ENCODE data around the gene RAB8B.

DNA sequence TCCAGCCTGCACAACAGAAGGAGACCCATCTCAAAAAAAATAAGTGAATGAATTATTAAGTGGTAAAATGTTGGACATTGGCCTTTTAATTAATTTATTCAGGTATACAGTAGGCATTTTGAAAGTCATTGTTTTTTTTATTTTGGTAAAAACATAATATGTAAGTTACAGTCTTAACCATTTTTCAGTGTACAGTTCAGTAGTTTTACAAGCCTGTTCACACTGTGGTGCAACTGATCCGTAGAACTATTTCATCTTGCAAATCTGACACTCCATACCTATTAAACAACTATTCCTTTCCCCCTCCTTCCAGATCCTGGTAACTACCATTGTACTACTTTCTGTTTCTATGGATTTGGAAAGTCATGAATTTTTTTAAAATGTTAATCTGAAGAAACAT, 51.9 kb downstream of the RAB8B start:
- TF ChIP-seq, protein P1, sequence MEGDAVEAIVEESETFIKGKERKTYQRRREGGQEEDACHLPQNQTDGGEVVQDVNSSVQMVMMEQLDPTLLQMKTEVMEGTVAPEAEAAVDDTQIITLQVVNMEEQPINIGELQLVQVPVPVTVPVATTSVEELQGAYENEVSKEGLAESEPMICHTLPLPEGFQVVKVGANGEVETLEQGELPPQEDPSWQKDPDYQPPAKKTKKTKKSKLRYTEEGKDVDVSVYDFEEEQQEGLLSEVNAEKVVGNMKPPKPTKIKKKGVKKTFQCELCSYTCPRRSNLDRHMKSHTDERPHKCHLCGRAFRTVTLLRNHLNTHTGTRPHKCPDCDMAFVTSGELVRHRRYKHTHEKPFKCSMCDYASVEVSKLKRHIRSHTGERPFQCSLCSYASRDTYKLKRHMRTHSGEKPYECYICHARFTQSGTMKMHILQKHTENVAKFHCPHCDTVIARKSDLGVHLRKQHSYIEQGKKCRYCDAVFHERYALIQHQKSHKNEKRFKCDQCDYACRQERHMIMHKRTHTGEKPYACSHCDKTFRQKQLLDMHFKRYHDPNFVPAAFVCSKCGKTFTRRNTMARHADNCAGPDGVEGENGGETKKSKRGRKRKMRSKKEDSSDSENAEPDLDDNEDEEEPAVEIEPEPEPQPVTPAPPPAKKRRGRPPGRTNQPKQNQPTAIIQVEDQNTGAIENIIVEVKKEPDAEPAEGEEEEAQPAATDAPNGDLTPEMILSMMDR (IDR thresholded peaks at IDR 0.05; ENCODE audit: low read depth, low read length, missing input control) = no peak
- TF ChIP-seq, protein P2, sequence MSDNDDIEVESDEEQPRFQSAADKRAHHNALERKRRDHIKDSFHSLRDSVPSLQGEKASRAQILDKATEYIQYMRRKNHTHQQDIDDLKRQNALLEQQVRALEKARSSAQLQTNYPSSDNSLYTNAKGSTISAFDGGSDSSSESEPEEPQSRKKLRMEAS (IDR thresholded peaks at IDR 0.05) = no peak
- TF ChIP-seq RXRA (IDR thresholded peaks at IDR 0.05) = no peak
- no peak for TF ChIP-seq TAF1 (conservative IDR thresholded peaks at IDR 0.05)
- TF ChIP-seq, protein P3, sequence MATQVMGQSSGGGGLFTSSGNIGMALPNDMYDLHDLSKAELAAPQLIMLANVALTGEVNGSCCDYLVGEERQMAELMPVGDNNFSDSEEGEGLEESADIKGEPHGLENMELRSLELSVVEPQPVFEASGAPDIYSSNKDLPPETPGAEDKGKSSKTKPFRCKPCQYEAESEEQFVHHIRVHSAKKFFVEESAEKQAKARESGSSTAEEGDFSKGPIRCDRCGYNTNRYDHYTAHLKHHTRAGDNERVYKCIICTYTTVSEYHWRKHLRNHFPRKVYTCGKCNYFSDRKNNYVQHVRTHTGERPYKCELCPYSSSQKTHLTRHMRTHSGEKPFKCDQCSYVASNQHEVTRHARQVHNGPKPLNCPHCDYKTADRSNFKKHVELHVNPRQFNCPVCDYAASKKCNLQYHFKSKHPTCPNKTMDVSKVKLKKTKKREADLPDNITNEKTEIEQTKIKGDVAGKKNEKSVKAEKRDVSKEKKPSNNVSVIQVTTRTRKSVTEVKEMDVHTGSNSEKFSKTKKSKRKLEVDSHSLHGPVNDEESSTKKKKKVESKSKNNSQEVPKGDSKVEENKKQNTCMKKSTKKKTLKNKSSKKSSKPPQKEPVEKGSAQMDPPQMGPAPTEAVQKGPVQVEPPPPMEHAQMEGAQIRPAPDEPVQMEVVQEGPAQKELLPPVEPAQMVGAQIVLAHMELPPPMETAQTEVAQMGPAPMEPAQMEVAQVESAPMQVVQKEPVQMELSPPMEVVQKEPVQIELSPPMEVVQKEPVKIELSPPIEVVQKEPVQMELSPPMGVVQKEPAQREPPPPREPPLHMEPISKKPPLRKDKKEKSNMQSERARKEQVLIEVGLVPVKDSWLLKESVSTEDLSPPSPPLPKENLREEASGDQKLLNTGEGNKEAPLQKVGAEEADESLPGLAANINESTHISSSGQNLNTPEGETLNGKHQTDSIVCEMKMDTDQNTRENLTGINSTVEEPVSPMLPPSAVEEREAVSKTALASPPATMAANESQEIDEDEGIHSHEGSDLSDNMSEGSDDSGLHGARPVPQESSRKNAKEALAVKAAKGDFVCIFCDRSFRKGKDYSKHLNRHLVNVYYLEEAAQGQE (IDR thresholded peaks at IDR 0.05) = no peak
- TF ChIP-seq RAD21 (IDR thresholded peaks at IDR 0.05) = no peak
- no peak for TF ChIP-seq FOXA1 (IDR thresholded peaks at IDR 0.05)
- TF ChIP-seq, protein P4, sequence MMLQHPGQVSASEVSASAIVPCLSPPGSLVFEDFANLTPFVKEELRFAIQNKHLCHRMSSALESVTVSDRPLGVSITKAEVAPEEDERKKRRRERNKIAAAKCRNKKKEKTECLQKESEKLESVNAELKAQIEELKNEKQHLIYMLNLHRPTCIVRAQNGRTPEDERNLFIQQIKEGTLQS (IDR thresholded peaks at IDR 0.05) = no peak
- TF ChIP-seq EGR1 (IDR thresholded peaks at IDR 0.05; ENCODE audit: low read depth in 2 of 2) = no peak
- no peak for TF ChIP-seq GABPA (IDR thresholded peaks at IDR 0.05 in 1 of 2, conservative IDR thresholded peaks at IDR 0.05 in 1 of 2)
